Tibial nerve (tissue), 4 donors: Measurements from ENCODE around the gene SH3RF3. TPM values are rescaled to one million over a fixed set of nuclear protein-coding genes. Genes with fewer than 3 reads are reported as not detected.

Experiments
- DNase-seq, 2 donors: peaks; one replicate each; pipeline ENCODE4 v3.0.0-alpha.2; 2019; ENCODE audit warnings: low spot score in 2 of 2
- H3K27ac ChIP-seq, 4 donors: fragments of 200-600 bp; sonication (generic) in 3 of 4; one replicate each; pipeline ENCODE4 v1.5.1; 2017 to 2019; ENCODE audit warnings: mild to moderate bottlenecking in 1 of 4
- H3K27me3 ChIP-seq, 2 donors: fragments of 200-600 bp; sonication (generic) in 1 of 2; one replicate each; pipeline versions ENCODE4 v1.5.1 to v1.6.0; 2017 to 2019
- H3K36me3 ChIP-seq, 3 donors: fragments of 200-600 bp; sonication (generic); one replicate each; pipeline ENCODE4 v1.5.1; 2018 to 2019
- H3K4me1 ChIP-seq, 4 donors: fragments of 200-600 bp; sonication (generic) in 3 of 4; one replicate each; pipeline ENCODE4 v1.5.1; 2017 to 2019
- H3K4me3 ChIP-seq, 4 donors: fragments of 200-600 bp; sonication (generic) in 3 of 4; one replicate each; pipeline ENCODE4 v1.5.1; 2017 to 2019; ENCODE audit warnings: mild to moderate bottlenecking in 1 of 4, moderate library complexity in 1 of 4
- H3K9me3 ChIP-seq, 4 donors: fragments of 200-600 bp; sonication (generic) in 3 of 4; one replicate each; pipeline ENCODE4 v1.5.1; 2017 to 2019
- EP300 ChIP-seq, 2 donors: sonication (generic); formaldehyde crosslinking; IDR thresholded peaks; one replicate each; pipeline ENCODE4 v1.6.1; 2017; ENCODE audit warnings: antibody characterized with exemption in 2 of 2, mild to moderate bottlenecking in 1 of 2
- POLR2A ChIP-seq, 2 donors: fragments of 450-650 bp; IDR thresholded peaks; one replicate each; pipeline ENCODE4 v1.6.1; 2017; ENCODE audit warnings: antibody characterized with exemption in 2 of 2, mild to moderate bottlenecking in 2 of 2, moderate library complexity in 2 of 2
- WGBS, 2 donors: methylation state at CpG; one replicate each; pipeline ENCODE4 v1.1.5; 2018; 5-methylcytosine and 5-hydroxymethylcytosine counted together
- total RNA-seq, 4 donors: library from RNA; depleted of rRNA; stranded (reverse); fragments of >200 nt; gene quantifications; one replicate each; pipeline ENCODE4 v1.1.0, GENCODE V29; 2016
- TF ChIP-seq, protein P1 (sequence below), 5 experiments: fragments of 200-600 bp in 3 of 5; fragments of 450-650 bp in 2 of 5; sonication (generic) in 3 of 5; IDR thresholded peaks; one replicate each; pipeline ENCODE4 v1.5.1; 2016 to 2019; ENCODE audit warnings: antibody characterized with exemption in 5 of 5, mild to moderate bottlenecking in 3 of 5, moderate library complexity in 2 of 5

The SH3RF3 gene
- total RNA-seq, 4 donors from 2014 or later, result 6.9 to 18.0 (median 11.4) TPM

- DNase-seq, result no peak
- TF ChIP-seq, protein P1, sequence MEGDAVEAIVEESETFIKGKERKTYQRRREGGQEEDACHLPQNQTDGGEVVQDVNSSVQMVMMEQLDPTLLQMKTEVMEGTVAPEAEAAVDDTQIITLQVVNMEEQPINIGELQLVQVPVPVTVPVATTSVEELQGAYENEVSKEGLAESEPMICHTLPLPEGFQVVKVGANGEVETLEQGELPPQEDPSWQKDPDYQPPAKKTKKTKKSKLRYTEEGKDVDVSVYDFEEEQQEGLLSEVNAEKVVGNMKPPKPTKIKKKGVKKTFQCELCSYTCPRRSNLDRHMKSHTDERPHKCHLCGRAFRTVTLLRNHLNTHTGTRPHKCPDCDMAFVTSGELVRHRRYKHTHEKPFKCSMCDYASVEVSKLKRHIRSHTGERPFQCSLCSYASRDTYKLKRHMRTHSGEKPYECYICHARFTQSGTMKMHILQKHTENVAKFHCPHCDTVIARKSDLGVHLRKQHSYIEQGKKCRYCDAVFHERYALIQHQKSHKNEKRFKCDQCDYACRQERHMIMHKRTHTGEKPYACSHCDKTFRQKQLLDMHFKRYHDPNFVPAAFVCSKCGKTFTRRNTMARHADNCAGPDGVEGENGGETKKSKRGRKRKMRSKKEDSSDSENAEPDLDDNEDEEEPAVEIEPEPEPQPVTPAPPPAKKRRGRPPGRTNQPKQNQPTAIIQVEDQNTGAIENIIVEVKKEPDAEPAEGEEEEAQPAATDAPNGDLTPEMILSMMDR (IDR thresholded peaks at IDR 0.05), result no peak
- TF ChIP-seq EP300 (IDR thresholded peaks at IDR 0.05) (no peak), POLR2A (IDR thresholded peaks at IDR 0.05) (no peak)
- Histone ChIP-seq H3K36me3 (no peaks in the 10 kb centered on the region), H3K4me3 (no peak overlapping the region), H3K9me3 (peaks cover 0 to 15% (median 0%) of the 10 kb centered on the region in 4 donors), H3K4me1 (peaks cover 0 to 39% (median 11%) of the 10 kb centered on the region in 4 donors), H3K27me3 (no peaks in the 10 kb centered on the region), H3K27ac (peak overlapping the region in 2 of 4 donors; percentile 46 to 84)
- 86 to 91% methylated on average over 7 of the region's 7 CpGs for WGBS, 2 donors
Observed at GRCh38 chr2:109174626-109175349, 45.8 kb downstream of the SH3RF3 start.

- no peak overlapping the region for H3K27ac ChIP-seq
- H3K4me1 ChIP-seq, result peaks cover 0 to 39% (median 11%) of the 10 kb centered on the region in 4 donors
- no peak overlapping the region for H3K4me3 ChIP-seq
- peaks cover 0 to 16% (median 0%) of the 10 kb centered on the region in 4 donors for H3K9me3 ChIP-seq
- no peaks in the 10 kb centered on the region for H3K27me3 ChIP-seq
- no peaks in the 10 kb centered on the region for H3K36me3 ChIP-seq
- DNase-seq, result no peak
- TF ChIP-seq EP300 (IDR thresholded peaks at IDR 0.05) (no peak), POLR2A (IDR thresholded peaks at IDR 0.05) (no peak)
- 83 to 84% methylated on average over 3 of the region's 3 CpGs for WGBS, 2 donors
Observed at GRCh38 chr2:109175350-109175678, 46.3 kb downstream of the SH3RF3 start.

DNA sequence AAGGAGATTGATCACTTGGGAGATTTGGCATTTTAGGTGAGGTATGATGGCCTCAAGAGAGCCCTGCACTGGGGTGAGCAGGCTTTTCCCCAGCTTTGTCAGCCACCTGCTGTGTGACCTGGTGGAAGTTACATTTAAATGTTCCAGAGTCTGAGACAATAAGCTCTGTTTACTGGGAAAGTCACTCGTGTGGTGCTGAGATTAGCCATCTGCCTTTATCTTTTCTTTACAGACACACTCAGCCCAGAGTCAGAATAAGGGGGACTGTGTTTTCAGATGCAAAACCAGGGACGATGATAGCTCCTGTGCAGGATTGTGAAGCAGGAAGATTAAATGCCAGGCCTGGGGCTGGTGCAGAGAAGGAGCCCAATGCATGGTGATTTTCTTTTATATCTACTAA, 47.9 kb downstream of the SH3RF3 start:
- H3K4me3 ChIP-seq, result no peak overlapping the region
- no peak overlapping the region for H3K27ac ChIP-seq
- 45 to 60% methylated on average over 2 of the region's 2 CpGs for WGBS, 2 donors
- no peak for DNase-seq
- no peaks in the 10 kb centered on the region for H3K27me3 ChIP-seq
- TF ChIP-seq EP300 (IDR thresholded peaks at IDR 0.05), result no peak
- peaks cover 0 to 16% (median 0%) of the 10 kb centered on the region in 4 donors for H3K9me3 ChIP-seq
- H3K36me3 ChIP-seq, result no peaks in the 10 kb centered on the region
- H3K4me1 ChIP-seq, result peaks cover 0 to 24% (median 7%) of the 10 kb centered on the region in 4 donors

GRCh38 chr2:109177635-109178034, 48.6 kb downstream of the SH3RF3 start:
- Histone ChIP-seq H3K36me3 (no peaks in the 10 kb centered on the region), H3K27me3 (no peaks in the 10 kb centered on the region), H3K4me3 (no peak overlapping the region), H3K4me1 (peaks cover 0 to 17% (median 4%) of the 10 kb centered on the region in 4 donors), H3K27ac (no peak overlapping the region), H3K9me3 (peaks cover 0 to 16% (median 0%) of the 10 kb centered on the region in 4 donors)
- TF ChIP-seq POLR2A (IDR thresholded peaks at IDR 0.05) (no peak), EP300 (IDR thresholded peaks at IDR 0.05) (no peak)
- TF ChIP-seq, protein P1 (IDR thresholded peaks at IDR 0.05), result no peak
- no peak for DNase-seq

DNA sequence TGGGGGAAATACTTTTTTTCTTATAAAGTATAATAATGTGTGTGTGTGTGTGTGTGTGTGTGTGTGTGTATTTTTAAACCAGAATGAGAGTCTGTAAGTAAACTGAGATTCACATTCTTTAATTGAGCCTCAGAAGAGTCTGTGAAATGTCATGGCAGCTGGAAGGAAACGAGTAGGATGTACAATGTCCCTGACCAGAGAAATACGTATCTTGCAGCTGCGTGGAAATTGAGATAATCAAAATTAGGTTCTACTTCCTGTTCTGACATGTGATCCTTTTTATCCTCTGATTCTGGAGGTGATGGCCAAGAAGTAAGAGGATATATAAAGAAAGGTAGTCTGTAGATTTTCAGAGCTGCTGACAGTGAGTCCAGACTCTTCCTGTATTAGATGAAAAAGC, 50.0 kb downstream of the SH3RF3 start:
- TF ChIP-seq EP300 (IDR thresholded peaks at IDR 0.05) (no peak), POLR2A (IDR thresholded peaks at IDR 0.05) (no peak)
- TF ChIP-seq, protein P1 (IDR thresholded peaks at IDR 0.05), result no peak
- no peaks in the 10 kb centered on the region for H3K27me3 ChIP-seq
- no peak overlapping the region for H3K4me3 ChIP-seq
- WGBS, 2 donors, result 74 to 76% methylated on average over 3 of the region's 3 CpGs
- no peak overlapping the region for H3K27ac ChIP-seq
- no peak for DNase-seq
- H3K4me1 ChIP-seq, result peaks cover 0 to 4% (median 0%) of the 10 kb centered on the region in 4 donors
- no peaks in the 10 kb centered on the region for H3K36me3 ChIP-seq
- H3K9me3 ChIP-seq, result peaks cover 0 to 16% (median 0%) of the 10 kb centered on the region in 4 donors

GRCh38 chr2:109180786-109181185, 51.8 kb downstream of the SH3RF3 start:
- WGBS, 2 donors, result 82 to 92% methylated on average over 3 of the region's 3 CpGs

More at GRCh38 chr2:109180786-109181185, 51.8 kb downstream of the SH3RF3 start:
- no peak for DNase-seq
- no peak overlapping the region for H3K27ac ChIP-seq
- H3K36me3 ChIP-seq, result no peaks in the 10 kb centered on the region
- H3K9me3 ChIP-seq, result peaks cover 0 to 8% (median 0%) of the 10 kb centered on the region in 4 donors
- peaks cover 0 to 9% (median 0%) of the 10 kb centered on the region in 4 donors for H3K4me1 ChIP-seq
- H3K4me3 ChIP-seq, result no peak overlapping the region
- no peak for TF ChIP-seq POLR2A (IDR thresholded peaks at IDR 0.05)
- TF ChIP-seq EP300 (IDR thresholded peaks at IDR 0.05), result no peak
- TF ChIP-seq, protein P1 (IDR thresholded peaks at IDR 0.05), result no peak
- H3K27me3 ChIP-seq, result no peaks in the 10 kb centered on the region
